MCF 10A (cell line): Measurements from ENCODE around the gene TRIM9. TPM values are rescaled to one million over a fixed set of nuclear protein-coding genes. Genes with fewer than 3 reads are reported as not detected.
A peak's percentile ranks its signal among the peaks of the same experiment; 100 is the strongest.

Source experiments
- BruUV-seq: library from RNA; stranded (reverse); fragments of 400-500 nt; replicated peaks from 2 replicates; lab custom pipeline; 2021; lab: Mats Ljungman, UMichigan
- CTCF ChIA-PET: fragments of 300-600 bp; sonication (Branson Sonifier 250); formaldehyde crosslinking; extraction: SDS; loops from one replicate; lab custom pipeline; 2021; ENCODE audit warnings: antibody characterized with exemption, inconsistent platforms; lab: Yijun Ruan, JAX
- POLR2A ChIA-PET: fragments of 300-600, 350-650 bp; sonication (Branson Sonifier 250); formaldehyde crosslinking; extraction: SDS; loops from one replicate; lab custom pipeline; 2020; ENCODE audit warnings: antibody characterized with exemption, inconsistent platforms; lab: Yijun Ruan, JAX
- DNase-seq: peaks from one replicate; pipeline ENCODE4 v3.0.0-alpha.2; 2018; ENCODE audit not compliant: unreplicated experiment
- H3K27ac Mint-ChIP-seq: one replicate; pipeline ENCODE4 v1.8.0; 2022; ENCODE audit warnings: mild to moderate bottlenecking, low read depth, mixed read lengths; ENCODE audit not compliant: unreplicated experiment
- H3K27me3 Mint-ChIP-seq: one replicate; pipeline ENCODE4 v1.8.0; 2022; ENCODE audit warnings: mixed read lengths; ENCODE audit not compliant: insufficient read depth, unreplicated experiment
- H3K36me3 Mint-ChIP-seq: one replicate; pipeline ENCODE4 v1.8.0; 2022; ENCODE audit warnings: mild to moderate bottlenecking, moderate library complexity, mixed read lengths; ENCODE audit not compliant: insufficient read depth, unreplicated experiment
- H3K4me1 Mint-ChIP-seq: one replicate; pipeline ENCODE4 v1.8.0; 2022; ENCODE audit warnings: mixed read lengths; ENCODE audit not compliant: insufficient read depth, unreplicated experiment
- H3K4me3 Mint-ChIP-seq: one replicate; pipeline ENCODE4 v1.8.0; 2022; ENCODE audit warnings: mild to moderate bottlenecking, moderate library complexity, mixed read lengths; ENCODE audit not compliant: unreplicated experiment
- H3K9me3 Mint-ChIP-seq: one replicate; pipeline ENCODE4 v1.8.0; 2022; ENCODE audit warnings: mixed read lengths; ENCODE audit not compliant: unreplicated experiment
- intact Hi-C: fragments of 100-400 bp; cut with micrococcal nuclease; formaldehyde crosslinking; loops from 2 replicates; pipeline ENCODE4 v1.14.1; 2022
- total RNA-seq: library from RNA; stranded (reverse); gene quantifications from 2 replicates; pipeline ENCODE4 v1.2.3, GENCODE V29; 2022
- TF ChIP-seq, protein P1 (sequence below): fragments of 200-600 bp; IDR thresholded peaks from one replicate; pipeline ENCODE4 v1.8.0; 2022; ENCODE audit warnings: antibody characterized with exemption, mild to moderate bottlenecking; ENCODE audit not compliant: unreplicated experiment

The TRIM9 gene
- total RNA-seq, 1 experiment from 2014 or later = 0.19 TPM

DNA sequence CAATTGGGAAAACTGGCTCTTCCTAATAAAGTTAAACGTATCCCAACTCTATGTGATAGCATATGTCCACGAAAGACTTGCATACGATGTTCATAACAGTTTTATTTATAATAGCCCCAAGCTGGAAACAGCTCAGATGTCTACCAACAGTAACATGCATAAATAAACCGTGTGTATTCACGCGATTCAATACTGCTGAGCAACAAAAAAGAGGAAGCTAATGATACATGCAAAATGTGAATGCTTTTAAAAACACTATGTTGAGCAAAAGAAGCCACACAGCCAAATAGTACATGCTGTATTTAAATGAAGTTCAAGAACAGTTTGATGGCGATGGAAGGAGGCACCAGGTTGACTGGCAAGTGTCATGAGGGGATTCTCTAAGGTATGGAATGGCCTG, 55.7 kb downstream of the TRIM9 start:
- POLR2A ChIA-PET = interaction anchor here (0.6 kb wide), 1 partner anchor 12 kb away, joined by 4 read pairs; no protein-coding TSS in a partner anchor
- TF ChIP-seq, protein P1, sequence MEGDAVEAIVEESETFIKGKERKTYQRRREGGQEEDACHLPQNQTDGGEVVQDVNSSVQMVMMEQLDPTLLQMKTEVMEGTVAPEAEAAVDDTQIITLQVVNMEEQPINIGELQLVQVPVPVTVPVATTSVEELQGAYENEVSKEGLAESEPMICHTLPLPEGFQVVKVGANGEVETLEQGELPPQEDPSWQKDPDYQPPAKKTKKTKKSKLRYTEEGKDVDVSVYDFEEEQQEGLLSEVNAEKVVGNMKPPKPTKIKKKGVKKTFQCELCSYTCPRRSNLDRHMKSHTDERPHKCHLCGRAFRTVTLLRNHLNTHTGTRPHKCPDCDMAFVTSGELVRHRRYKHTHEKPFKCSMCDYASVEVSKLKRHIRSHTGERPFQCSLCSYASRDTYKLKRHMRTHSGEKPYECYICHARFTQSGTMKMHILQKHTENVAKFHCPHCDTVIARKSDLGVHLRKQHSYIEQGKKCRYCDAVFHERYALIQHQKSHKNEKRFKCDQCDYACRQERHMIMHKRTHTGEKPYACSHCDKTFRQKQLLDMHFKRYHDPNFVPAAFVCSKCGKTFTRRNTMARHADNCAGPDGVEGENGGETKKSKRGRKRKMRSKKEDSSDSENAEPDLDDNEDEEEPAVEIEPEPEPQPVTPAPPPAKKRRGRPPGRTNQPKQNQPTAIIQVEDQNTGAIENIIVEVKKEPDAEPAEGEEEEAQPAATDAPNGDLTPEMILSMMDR = no peak
- no peak overlapping the region for H3K27ac Mint-ChIP-seq
- CTCF ChIA-PET = no interaction called here
- BruUV-seq = no TSS peak
- no peaks in the 10 kb centered on the region for H3K9me3 Mint-ChIP-seq
- H3K36me3 Mint-ChIP-seq = no peaks in the 10 kb centered on the region
- H3K27me3 Mint-ChIP-seq = no peaks in the 10 kb centered on the region
- H3K4me3 Mint-ChIP-seq = no peak overlapping the region
- no peaks in the 10 kb centered on the region for H3K4me1 Mint-ChIP-seq
- no peak for DNase-seq
- intact Hi-C loops = no loop called here

DNA sequence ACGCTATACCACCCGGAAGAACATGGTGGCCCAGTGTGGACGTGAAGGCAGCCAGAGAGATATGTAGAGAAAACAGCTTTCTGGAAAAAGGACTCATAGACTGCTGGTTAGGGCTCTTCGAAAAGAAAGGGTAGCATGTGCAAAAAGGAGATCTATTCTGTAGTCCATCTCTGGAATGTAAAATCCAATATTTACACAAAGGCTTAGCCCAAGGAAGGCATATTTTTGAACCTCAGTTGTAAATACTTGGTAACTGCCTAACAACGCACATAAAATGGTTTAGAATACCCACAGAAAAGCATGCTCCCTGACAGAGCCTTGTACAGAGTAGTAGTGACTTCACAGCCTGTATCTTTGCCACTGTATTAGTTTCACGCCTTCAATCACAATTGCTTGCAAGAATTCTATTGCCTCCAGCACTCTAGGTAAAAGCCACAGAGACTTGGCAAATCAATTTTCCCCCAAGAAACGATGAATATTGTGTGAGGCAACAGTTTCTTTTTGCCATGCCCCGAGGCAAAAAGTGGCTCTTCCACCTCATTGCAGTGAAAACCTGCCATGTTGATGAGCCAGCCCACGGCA, 59.2 kb downstream of the TRIM9 start:
- TF ChIP-seq, protein P1 = no peak
- POLR2A ChIA-PET = no interaction called here
- Mint-ChIP-seq H3K9me3 (no peaks in the 10 kb centered on the region), H3K36me3 (no peaks in the 10 kb centered on the region), H3K4me3 (no peak overlapping the region), H3K27me3 (no peaks in the 10 kb centered on the region), H3K27ac (no peak overlapping the region), H3K4me1 (no peaks in the 10 kb centered on the region)
- CTCF ChIA-PET = no interaction called here
- BruUV-seq = no TSS peak
- peak; percentile 67 for DNase-seq
- intact Hi-C loops = no loop called here

DNA sequence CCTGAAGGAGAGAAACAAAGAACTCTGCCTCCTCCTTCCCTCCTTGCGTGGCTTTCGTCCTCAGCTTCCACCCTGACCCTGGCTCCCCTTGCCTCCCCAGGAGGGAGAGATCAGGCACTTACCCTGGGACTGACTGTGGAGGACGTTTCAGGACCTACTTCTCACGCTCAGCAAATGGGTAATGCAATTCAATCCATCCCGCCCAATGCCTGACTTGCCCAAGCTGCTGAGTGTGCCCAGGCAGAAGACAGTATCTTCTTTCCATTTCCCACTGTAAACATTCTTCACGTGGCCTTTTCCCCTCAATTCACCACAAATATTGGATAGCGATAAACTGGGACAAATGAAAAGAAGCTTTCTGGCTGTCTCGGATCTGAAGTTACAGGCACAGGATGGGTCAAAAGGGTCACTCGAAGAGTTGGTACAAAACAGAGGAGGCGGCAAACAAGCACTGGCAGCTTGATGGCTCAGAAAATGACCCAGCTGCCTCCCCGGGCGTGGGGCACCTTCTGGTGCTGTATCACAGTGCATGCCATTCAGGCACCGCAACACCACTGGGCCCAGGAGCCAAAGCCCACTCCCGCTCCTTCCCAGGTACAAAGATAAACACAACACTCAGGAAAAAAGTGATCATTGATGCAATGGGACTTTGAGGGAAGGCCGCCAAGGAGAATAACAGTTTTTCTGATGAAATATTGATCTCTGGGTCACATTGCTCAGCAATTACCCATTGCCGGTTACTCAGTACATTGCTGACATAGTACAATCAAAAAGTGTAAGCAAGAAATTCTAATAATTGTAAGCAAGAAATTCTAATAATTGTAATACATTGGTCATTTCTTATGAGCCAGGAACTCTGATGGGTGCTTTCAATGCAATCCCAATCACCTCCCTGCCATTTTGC, 65.8 kb downstream of the TRIM9 start:
- DNase-seq = no peak
- ChIA-PET POLR2A (no interaction called here), CTCF (no interaction called here)
- Mint-ChIP-seq H3K4me3 (no peak overlapping the region), H3K9me3 (no peaks in the 10 kb centered on the region), H3K36me3 (no peaks in the 10 kb centered on the region), H3K4me1 (no peaks in the 10 kb centered on the region), H3K27me3 (no peaks in the 10 kb centered on the region), H3K27ac (no peak overlapping the region)
- intact Hi-C loops = no loop called here
- BruUV-seq = no TSS peak
- TF ChIP-seq, protein P1 = no peak

DNA sequence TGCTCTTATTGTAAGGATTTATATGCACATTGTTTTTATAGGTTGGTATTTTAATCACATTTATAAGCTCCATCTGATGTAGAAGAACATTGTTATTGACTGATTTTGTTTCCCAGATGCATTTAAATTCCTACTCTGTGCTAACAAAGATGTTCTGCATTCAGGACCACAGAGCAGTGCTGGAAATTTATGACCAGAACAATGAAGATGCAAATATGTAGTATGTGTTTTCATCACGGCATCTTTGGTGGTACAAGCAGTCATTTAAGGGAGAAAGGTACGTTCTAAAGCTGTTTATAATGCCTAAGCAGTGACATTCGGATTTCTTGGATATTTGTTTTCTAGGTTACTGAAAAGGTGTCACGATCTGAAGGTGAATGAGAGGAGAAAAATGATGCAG, 66.5 kb downstream of the TRIM9 start:
- Mint-ChIP-seq H3K27ac (no peak overlapping the region), H3K4me3 (no peak overlapping the region), H3K9me3 (no peaks in the 10 kb centered on the region), H3K36me3 (no peaks in the 10 kb centered on the region), H3K27me3 (no peaks in the 10 kb centered on the region), H3K4me1 (no peaks in the 10 kb centered on the region)
- POLR2A ChIA-PET = no interaction called here
- DNase-seq = no peak
- CTCF ChIA-PET = no interaction called here
- TF ChIP-seq, protein P1 = no peak
- intact Hi-C loops = no loop called here
- BruUV-seq = no TSS peak
